ENCODE measurements around the gene CALU.

Gene CALU

GRCh38 chr7:128725531-128725930, 13.6 kb upstream of the CALU start:
- DNase-seq (ENCODE audit: low spot score) = no peak

- no peak for DNase-seq (ENCODE audit: low spot score)
Measured at GRCh38 chr7:128726059-128726736, 13.0 kb upstream of the CALU start.

- DNase-seq (ENCODE audit: low spot score) = no peak
Measured at GRCh38 chr7:128726737-128727072, 12.5 kb upstream of the CALU start.

GRCh38 chr7:128727239-128727638, 11.9 kb upstream of the CALU start:
- DNase-seq (ENCODE audit: low spot score) = no peak

- DNase-seq (ENCODE audit: low spot score) = no peak
Measured at GRCh38 chr7:128728598-128728997, 10.6 kb upstream of the CALU start.

GRCh38 chr7:128729494-128729893, 9.7 kb upstream of the CALU start:
- DNase-seq (ENCODE audit: low spot score) = no peak

GRCh38 chr7:128731184-128731583, 8.0 kb upstream of the CALU start:
- no peak for DNase-seq (ENCODE audit: low spot score)

- no peak for DNase-seq (ENCODE audit: low spot score)
Measured at GRCh38 chr7:128732521-128733277, 6.5 kb upstream of the CALU start.

GRCh38 chr7:128733278-128733645, 5.9 kb upstream of the CALU start:
- no peak for DNase-seq (ENCODE audit: low spot score)

GRCh38 chr7:128734890-128735289, 4.3 kb upstream of the CALU start:
- DNase-seq (ENCODE audit: low spot score) = no peak

GRCh38 chr7:128735436-128735835, 3.7 kb upstream of the CALU start:
- no peak for DNase-seq (ENCODE audit: low spot score)

GRCh38 chr7:128737441-128737840, 1.7 kb upstream of the CALU start:
- DNase-seq (ENCODE audit: low spot score) = no peak

GRCh38 chr7:128737867-128738385, 1.2 kb upstream of the CALU start:
- no peak for DNase-seq (ENCODE audit: low spot score)

GRCh38 chr7:128738570-128739047, 550 bp upstream of the CALU start:
- no peak for DNase-seq (ENCODE audit: low spot score)

GRCh38 chr7:128739990-128740682, 977 bp downstream of the CALU start:
- DNase-seq (ENCODE audit: low spot score) = no peak

- no peak for DNase-seq (ENCODE audit: low spot score)
Measured at GRCh38 chr7:128740996-128741395, 1.8 kb downstream of the CALU start.

- no peak for DNase-seq (ENCODE audit: low spot score)
Measured at GRCh38 chr7:128741491-128741890, 2.3 kb downstream of the CALU start.

- DNase-seq (ENCODE audit: low spot score) = no peak
Measured at GRCh38 chr7:128742206-128742605, 3.0 kb downstream of the CALU start.

- DNase-seq (ENCODE audit: low spot score) = no peak
Measured at GRCh38 chr7:128743112-128743772, 4.1 kb downstream of the CALU start.

GRCh38 chr7:128744366-128744905, 5.3 kb downstream of the CALU start:
- DNase-seq (ENCODE audit: low spot score) = no peak

GRCh38 chr7:128745706-128746105, 6.5 kb downstream of the CALU start:
- no peak for DNase-seq (ENCODE audit: low spot score)
